GM12878 (cell line): Measurements from ENCODE around the gene ZNF317. TPM values are rescaled to one million over a fixed set of nuclear protein-coding genes. Genes with fewer than 3 reads are reported as not detected.

Experiments used
- ATAC-seq: fragments of 200-7000 bp; cut with Tn5 transposase; 3 replicates; pipeline ENCODE4 v1.9.1; 2020; ENCODE audit warnings: mild to moderate bottlenecking, moderate library complexity
- BruUV-seq: library from RNA; stranded (reverse); fragments of 400-500 nt; replicated peaks from 2 replicates; lab custom pipeline; 2021; lab: Mats Ljungman, UMichigan
- CTCF ChIA-PET: fragments of 300-600 bp; sonication (Branson Sonifier 250); formaldehyde crosslinking; extraction: SDS; loops from one replicate; lab custom pipeline; 2021; ENCODE audit warnings: inconsistent platforms; lab: Yijun Ruan, JAX
- POLR2A ChIA-PET: fragments of 350-600 bp; formaldehyde crosslinking; extraction: SDS; loops from one replicate; lab custom pipeline; 2021; ENCODE audit warnings: inconsistent platforms; lab: Charles Lee
- RAD21 ChIA-PET: fragments of 300-600 bp; sonication (Branson Sonifier 250); formaldehyde crosslinking; loops from one replicate; lab custom pipeline; 2023; ENCODE audit warnings: antibody characterized with exemption; ENCODE audit not compliant: unreplicated experiment; lab: Charles Lee
- SMC1A ChIA-PET: fragments of 300-600 bp; sonication (Branson Sonifier 250); formaldehyde crosslinking; loops from one replicate; lab custom pipeline; 2023; ENCODE audit not compliant: unreplicated experiment, uncharacterized antibody; lab: Charles Lee
- DNase-seq: peaks from one replicate; pipeline ENCODE4 v3.0.0-alpha.2; 2011; ENCODE audit warnings: low read depth, low spot score
- FAIRE-seq: peaks from 3 replicates; lab custom pipeline; 2011; peaks lifted over from hg19 to GRCh38; lab: Jason Lieb, UNC
- H2AFZ ChIP-seq: 2 replicates; pipeline ENCODE4 v1.6.0; 2011; ENCODE audit warnings: low read depth, low read length, control low read depth; ENCODE audit not compliant: control insufficient read depth
- H3K27ac ChIP-seq: 2 replicates; pipeline ENCODE4 v1.5.1; 2011; ENCODE audit warnings: control low read depth; ENCODE audit not compliant: control insufficient read depth, insufficient read depth
- H3K27me3 ChIP-seq, 2 experiments: replicated peaks in 1 of 2; 2 replicates each; pipeline versions ENCODE4 v1.6.0 to v1.6.1; 2011; ENCODE audit warnings: low read length in 1 of 2; ENCODE audit not compliant: control insufficient read depth in 2 of 2, insufficient read depth in 2 of 2
- H3K36me3 ChIP-seq, 2 experiments: 2 replicates each; pipeline ENCODE4 v1.5.1; 2011; ENCODE audit warnings: low read length in 1 of 2; ENCODE audit not compliant: control insufficient read depth in 2 of 2, insufficient read depth in 2 of 2
- H3K4me1 ChIP-seq: 2 replicates; pipeline ENCODE4 v1.6.1; 2011; ENCODE audit warnings: mild to moderate bottlenecking, low read length, moderate library complexity, mixed read lengths; ENCODE audit not compliant: control insufficient read depth, insufficient read depth
- H3K4me2 ChIP-seq: 2 replicates; pipeline ENCODE4 v1.6.0; 2011; ENCODE audit warnings: control low read depth; ENCODE audit not compliant: control insufficient read depth, insufficient read depth
- H3K4me3 ChIP-seq: fragments of 200-600 bp; sonication (generic); 2 replicates; pipeline ENCODE4 v1.5.1; 2016
- H3K79me2 ChIP-seq: 2 replicates; pipeline ENCODE4 v1.6.0; 2011; ENCODE audit warnings: low read length; ENCODE audit not compliant: control insufficient read depth, insufficient read depth
- H3K9ac ChIP-seq: 2 replicates; pipeline ENCODE4 v1.8.0; 2011; ENCODE audit warnings: low read length, control low read depth, mixed read lengths; ENCODE audit not compliant: control insufficient read depth, insufficient read depth
- H3K9me3 ChIP-seq: replicated peaks from 3 replicates; pipeline ENCODE4 v1.5.1; 2011; ENCODE audit warnings: mild to moderate bottlenecking, low read length; ENCODE audit not compliant: control insufficient read depth, insufficient read depth
- H4K20me1 ChIP-seq: 2 replicates; pipeline ENCODE4 v1.6.0; 2011; ENCODE audit not compliant: control insufficient read depth, insufficient read depth
- FOXK2 ChIP-seq: fragments of 450-650 bp; IDR thresholded peaks from 2 replicates; pipeline ENCODE4 v1.6.1; 2017; ENCODE audit warnings: mild to moderate bottlenecking, moderate library complexity
- FOXM1 ChIP-seq: IDR thresholded peaks from 2 replicates; pipeline ENCODE4 v1.6.1; 2012; ENCODE audit warnings: low read depth, mild to moderate bottlenecking, inconsistent platforms, low read length, moderate library complexity
- GATAD2B ChIP-seq: fragments of 450-650 bp; conservative IDR thresholded peaks from 2 replicates; pipeline ENCODE4 v1.6.1; 2017; ENCODE audit warnings: low read depth, mild to moderate bottlenecking, moderate library complexity
- NFXL1 ChIP-seq: fragments of 450-650 bp; IDR thresholded peaks from 2 replicates; pipeline ENCODE4 v1.6.1; 2017; ENCODE audit warnings: antibody characterized with exemption, mild to moderate bottlenecking, borderline replicate concordance
- NFYB ChIP-seq: IDR thresholded peaks from 2 replicates; pipeline ENCODE4 v1.6.1; 2011; ENCODE audit warnings: low read depth, mild to moderate bottlenecking, low read length, improper control_type of control experiment, moderate library complexity; ENCODE audit not compliant: insufficient read depth
- NR2C1 ChIP-seq: fragments of 450-650 bp; IDR thresholded peaks from 2 replicates; pipeline ENCODE4 v1.6.1; 2017; ENCODE audit warnings: antibody characterized with exemption, mild to moderate bottlenecking, moderate library complexity
- NRF1 ChIP-seq: conservative IDR thresholded peaks from 2 replicates; pipeline ENCODE4 v1.6.1; 2011; ENCODE audit warnings: mild to moderate bottlenecking, low read depth, low read length, improper control_type of control experiment
- REST ChIP-seq: IDR thresholded peaks from 2 replicates; pipeline ENCODE4 v1.6.1; 2012; ENCODE audit warnings: mild to moderate bottlenecking, low read depth, low read length
- WGBS: methylation state at CpG from one replicate; pipeline ENCODE4 v1.1.6; 2016; ENCODE audit warnings: low lambda C conversion rate; ENCODE audit not compliant: insufficient replicate concordance, insufficient coverage; ENCODE audit errors: missing lambda C conversion rate; 5-methylcytosine and 5-hydroxymethylcytosine counted together
- in situ Hi-C: fragments of 300-500 bp; cut with MboI; formaldehyde crosslinking; loops from 9 replicates; pipeline ENCODE4 v1.14.3; 2018; ENCODE audit warnings: mixed read lengths
- intact Hi-C: fragments of 100-400 bp; cut with micrococcal nuclease; formaldehyde crosslinking; loops from one replicate; pipeline ENCODE4 v1.14.2; 2022; ENCODE audit not compliant: unreplicated experiment
- polyA plus RNA-seq, 11 experiments: library from polyadenylated mRNA; depleted of rRNA in 4 of 11; unstranded in 6 of 11; stranded (reverse) in 5 of 11; fragments of >200 nt; fragmentation: Nextera tagmentation in 4 of 11; fragmentation: Illumina TruSeq in 1 of 11; extraction: Ambion mirVana in 4 of 11; extraction: Trizol in 1 of 11; gene quantifications; 1 replicate in 1 of 11; 2 replicates in 10 of 11; pipeline versions ENCODE4 v1.2.1 to v1.2.3, GENCODE V29; 2011 to 2016; ENCODE audit warnings: inconsistent platforms in 2 of 11, missing spikeins in 2 of 11, low read depth in 1 of 11
- total RNA-seq, 4 experiments: library from RNA; depleted of rRNA in 3 of 4; stranded (reverse); fragments of >200 nt in 3 of 4; fragmentation: Illumina TruSeq in 1 of 4; extraction: Trizol in 1 of 4; gene quantifications; 2 replicates each; pipeline versions ENCODE4 v1.2.1 to v1.2.3, GENCODE V29; 2013 to 2021
- TF ChIP-seq, protein P1 (sequence below): IDR thresholded peaks from 2 replicates; pipeline ENCODE4 v1.6.1; 2012; ENCODE audit warnings: low read depth, low read length, improper control_type of control experiment
- TF ChIP-seq, protein P2 (sequence below): fragments of 450-650 bp; IDR thresholded peaks from 2 replicates; pipeline ENCODE4 v1.6.1; 2017; ENCODE audit warnings: borderline replicate concordance

The ZNF317 gene
- total and polyA plus RNA-seq, 10 of the 15 experiments (the other 5 are each of a cell fraction or from before 2014, with no cell fraction given) = 22.7 to 39.4 (median 32.6) TPM

- TF ChIP-seq, protein P1, sequence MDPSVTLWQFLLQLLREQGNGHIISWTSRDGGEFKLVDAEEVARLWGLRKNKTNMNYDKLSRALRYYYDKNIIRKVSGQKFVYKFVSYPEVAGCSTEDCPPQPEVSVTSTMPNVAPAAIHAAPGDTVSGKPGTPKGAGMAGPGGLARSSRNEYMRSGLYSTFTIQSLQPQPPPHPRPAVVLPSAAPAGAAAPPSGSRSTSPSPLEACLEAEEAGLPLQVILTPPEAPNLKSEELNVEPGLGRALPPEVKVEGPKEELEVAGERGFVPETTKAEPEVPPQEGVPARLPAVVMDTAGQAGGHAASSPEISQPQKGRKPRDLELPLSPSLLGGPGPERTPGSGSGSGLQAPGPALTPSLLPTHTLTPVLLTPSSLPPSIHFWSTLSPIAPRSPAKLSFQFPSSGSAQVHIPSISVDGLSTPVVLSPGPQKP = no peak
These were observed 16.1 kb downstream of the ZNF317 start (continued) for GRCh38 chr19:9156304-9156703.

- Histone ChIP-seq H3K9me3 (peaks cover 50% of the 10 kb centered on the region), H3K4me1 (no peaks in the 10 kb centered on the region), H3K9ac (no peak overlapping the region), H3K4me2 (no peak overlapping the region), H4K20me1 (no peaks in the 10 kb centered on the region), H3K27me3 (no peaks in the 10 kb centered on the region), H3K36me3 (peaks cover 56 to 68% of the 10 kb centered on the region in 2 experiments), H2AFZ (no peak overlapping the region), H3K79me2 (0 out of 2 replicates have a peak, but pooled peaks cover 1% of the 10 kb centered on the region), H3K27ac (no peak overlapping the region), H3K4me3 (no peak overlapping the region)
- SMC1A ChIA-PET = no interaction called here
- FAIRE-seq (no peak), DNase-seq (no peak), ATAC-seq (no peak)
- TF ChIP-seq FOXK2 (no peak), GATAD2B (no peak)
- RAD21 ChIA-PET = no interaction called here
- POLR2A ChIA-PET = no interaction called here
- 96% methylated on average over 13 of the region's 13 CpGs for WGBS
- CTCF ChIA-PET = interaction anchor here (0.7 kb wide), 1 partner anchor 246 kb away, joined by 3 read pairs; no protein-coding TSS in a partner anchor
- intact Hi-C loops = no loop called here
- in situ Hi-C loops = no loop called here
- BruUV-seq = no TSS peak
These were observed 19.7 kb downstream of the ZNF317 start for GRCh38 chr19:9159891-9160290.

DNA sequence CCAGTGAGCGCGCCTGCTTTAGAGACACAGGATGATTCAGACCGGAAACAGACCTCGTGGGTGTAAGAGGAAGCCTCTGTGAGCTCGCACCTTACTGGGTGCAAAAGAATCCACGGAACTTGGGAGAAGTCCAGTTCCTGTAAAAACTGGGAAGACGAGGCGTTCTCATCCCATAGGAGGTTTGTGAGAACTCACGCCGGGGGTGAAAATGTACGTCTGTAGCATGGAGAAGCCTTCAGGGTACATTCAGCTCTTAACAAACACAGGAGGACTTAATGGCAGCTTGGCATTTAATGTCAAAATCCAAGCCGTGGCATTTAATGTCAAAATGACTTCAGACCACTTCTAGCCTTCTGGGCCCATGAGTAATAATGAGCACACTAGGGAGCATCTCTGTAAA is 21.2 kb downstream of the ZNF317 start:
- intact Hi-C loops = no loop called here
- H3K4me2 ChIP-seq = no peak overlapping the region
- FAIRE-seq = no peak
- no peak for DNase-seq
- no peak overlapping the region for H3K9ac ChIP-seq
- no peak for ATAC-seq
- ChIA-PET CTCF (no interaction called here), RAD21 (no interaction called here), SMC1A (no interaction called here), POLR2A (no interaction called here)
- H3K27ac ChIP-seq = no peak overlapping the region
- no peak overlapping the region for H3K4me3 ChIP-seq
- in situ Hi-C loops = no loop called here
- no peak overlapping the region for H2AFZ ChIP-seq
- no peaks in the 10 kb centered on the region for H3K4me1 ChIP-seq
- H4K20me1 ChIP-seq = no peaks in the 10 kb centered on the region
- peaks cover 48 to 61% of the 10 kb centered on the region in 2 experiments for H3K36me3 ChIP-seq
- no peaks in the 10 kb centered on the region for H3K27me3 ChIP-seq
- 93% methylated on average over 12 of the region's 12 CpGs for WGBS
- no peaks in the 10 kb centered on the region for H3K79me2 ChIP-seq
- peaks cover 39% of the 10 kb centered on the region for H3K9me3 ChIP-seq
- no TSS peak for BruUV-seq
- no peak for TF ChIP-seq FOXM1
- no peak for TF ChIP-seq NRF1
- no peak for TF ChIP-seq NFXL1
- no peak for TF ChIP-seq NR2C1
- TF ChIP-seq, protein P2, sequence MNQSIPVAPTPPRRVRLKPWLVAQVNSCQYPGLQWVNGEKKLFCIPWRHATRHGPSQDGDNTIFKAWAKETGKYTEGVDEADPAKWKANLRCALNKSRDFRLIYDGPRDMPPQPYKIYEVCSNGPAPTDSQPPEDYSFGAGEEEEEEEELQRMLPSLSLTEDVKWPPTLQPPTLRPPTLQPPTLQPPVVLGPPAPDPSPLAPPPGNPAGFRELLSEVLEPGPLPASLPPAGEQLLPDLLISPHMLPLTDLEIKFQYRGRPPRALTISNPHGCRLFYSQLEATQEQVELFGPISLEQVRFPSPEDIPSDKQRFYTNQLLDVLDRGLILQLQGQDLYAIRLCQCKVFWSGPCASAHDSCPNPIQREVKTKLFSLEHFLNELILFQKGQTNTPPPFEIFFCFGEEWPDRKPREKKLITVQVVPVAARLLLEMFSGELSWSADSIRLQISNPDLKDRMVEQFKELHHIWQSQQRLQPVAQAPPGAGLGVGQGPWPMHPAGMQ = no peak
- no peak for TF ChIP-seq REST
- TF ChIP-seq NFYB = no peak
